K562 (cell line): ENCODE measurements around the gene DAZAP1. TPM values are rescaled to one million over a fixed set of nuclear protein-coding genes. Genes with fewer than 3 reads are reported as not detected.

Experiments used
- ATF6 ChIP-seq: sonication (generic); formaldehyde crosslinking; IDR thresholded peaks from 2 replicates; pipeline ENCODE4 v1.4.0; 2020; ENCODE audit warnings: mild to moderate bottlenecking, missing genetic modification reagents
- ATF7 ChIP-seq: fragments of 450-650 bp; IDR thresholded peaks from 2 replicates; pipeline ENCODE4 v1.7.1; 2014; ENCODE audit warnings: mild to moderate bottlenecking, moderate library complexity
- CC2D1A ChIP-seq: fragments of 450-650 bp; IDR thresholded peaks from 2 replicates; pipeline ENCODE4 v1.6.1; 2017; ENCODE audit warnings: mild to moderate bottlenecking
- CEBPB ChIP-seq: fragments of 450-650 bp; IDR thresholded peaks from 2 replicates; pipeline ENCODE4 v1.6.1; 2016; ENCODE audit warnings: missing genetic modification characterization, missing compliant biosample characterization
- CHCHD3 ChIP-seq: fragments of 250-450 bp; sonication (Bioruptor Pico); IDR thresholded peaks from 2 replicates; pipeline ENCODE4 v2.1.2; 2022; ENCODE audit warnings: mild to moderate bottlenecking
- DNMT1 ChIP-seq: fragments of 450-650 bp; IDR thresholded peaks from 2 replicates; pipeline ENCODE4 v1.6.1; 2016; ENCODE audit warnings: antibody characterized with exemption, mild to moderate bottlenecking
- ETS2 ChIP-seq: IDR thresholded peaks from 2 replicates; pipeline ENCODE4 v1.6.1; 2016; ENCODE audit warnings: borderline replicate concordance, missing genetic modification characterization, mild to moderate bottlenecking, moderate library complexity, missing compliant biosample characterization; ENCODE audit not compliant: poor library complexity, severe bottlenecking
- ETV1 ChIP-seq: fragments of 450-650 bp; conservative IDR thresholded peaks from 2 replicates; pipeline ENCODE4 v1.6.1; 2016; ENCODE audit warnings: missing genetic modification characterization, control low read depth, low read depth, missing compliant biosample characterization
- FOSL1 ChIP-seq: fragments of 200-800 bp; sonication (Bioruptor generic); conservative IDR thresholded peaks from 2 replicates; pipeline ENCODE4 v1.6.1; 2016; ENCODE audit warnings: missing genetic modification characterization, missing compliant biosample characterization
- FOXJ2 ChIP-seq: fragments of 200-800 bp; sonication (Bioruptor generic); IDR thresholded peaks from 2 replicates; pipeline ENCODE4 v1.6.1; 2016; ENCODE audit warnings: missing genetic modification characterization, missing compliant biosample characterization
- IFI16 ChIP-seq: fragments of 250-450 bp; sonication (Bioruptor Pico); IDR thresholded peaks from 2 replicates; pipeline ENCODE4 v2.1.2; 2022; ENCODE audit warnings: mild to moderate bottlenecking, inconsistent platforms
- MCM3 ChIP-seq: fragments of 450-650 bp; IDR thresholded peaks from 2 replicates; pipeline ENCODE4 v1.6.1; 2016
- MEF2A ChIP-seq: IDR thresholded peaks from 2 replicates; pipeline ENCODE4 v1.6.1; 2011; ENCODE audit warnings: low read depth, mild to moderate bottlenecking, low read length, moderate library complexity; ENCODE audit not compliant: control insufficient read depth
- NR3C1 ChIP-seq: sonication (generic); formaldehyde crosslinking; IDR thresholded peaks from 2 replicates; pipeline ENCODE4 v1.8.1; 2022; ENCODE audit warnings: missing genetic modification reagents
- PATZ1 ChIP-seq: fragments of 250-450 bp; sonication (Bioruptor Pico); IDR thresholded peaks from 2 replicates; pipeline ENCODE4 v1.5.0; 2020; ENCODE audit warnings: mild to moderate bottlenecking, borderline replicate concordance
- PPARD ChIP-seq: fragments of 250-450 bp; sonication (Bioruptor Pico); IDR thresholded peaks from 2 replicates; pipeline ENCODE4 v1.8.0; 2022; ENCODE audit warnings: inconsistent platforms, mild to moderate bottlenecking, moderate library complexity
- PYGO2 ChIP-seq: fragments of 450-650 bp; IDR thresholded peaks from 2 replicates; pipeline ENCODE4 v1.6.1; 2016; ENCODE audit warnings: mild to moderate bottlenecking, missing genetic modification characterization, moderate library complexity, missing compliant biosample characterization
- RUNX1 ChIP-seq: sonication (generic); IDR thresholded peaks from 2 replicates; pipeline ENCODE4 v1.6.1; 2016; ENCODE audit warnings: antibody characterized with exemption, low read depth
- SNAPC5 ChIP-seq: fragments of 250-450 bp; sonication (Bioruptor Pico); IDR thresholded peaks from 2 replicates; pipeline ENCODE4 v1.8.0; 2021; ENCODE audit warnings: moderate library complexity, mild to moderate bottlenecking, inconsistent platforms
- SUPT5H ChIP-seq: fragments of 450-650 bp; IDR thresholded peaks from 2 replicates; pipeline ENCODE4 v1.6.1; 2016
- TOE1 ChIP-seq, 2 experiments: fragments of 450-650 bp in 1 of 2; sonication (generic) in 1 of 2; formaldehyde crosslinking in 1 of 2; IDR thresholded peaks; 2 replicates each; pipeline versions ENCODE4 v1.7.1 to v1.8.0; 2016 to 2022; ENCODE audit warnings: borderline replicate concordance in 2 of 2, mild to moderate bottlenecking in 2 of 2, antibody characterized with exemption in 1 of 2, inconsistent platforms in 1 of 2, low read depth in 1 of 2, missing genetic modification reagents in 1 of 2, moderate library complexity in 1 of 2
- ZNF174 ChIP-seq: fragments of 250-450 bp; sonication (Bioruptor Pico); IDR thresholded peaks from 2 replicates; pipeline ENCODE4 v1.4.0; 2020; ENCODE audit warnings: mild to moderate bottlenecking
- ZNF277 ChIP-seq: fragments of 250-450 bp; sonication (Bioruptor Pico); IDR thresholded peaks from 2 replicates; pipeline ENCODE4 v1.8.0; 2022; ENCODE audit warnings: inconsistent platforms, mild to moderate bottlenecking, moderate library complexity, borderline replicate concordance
- ZNF79 ChIP-seq: fragments of 250-450 bp; sonication (Bioruptor Pico); IDR thresholded peaks from 2 replicates; pipeline ENCODE4 v1.4.0; 2020; ENCODE audit warnings: low read depth, mild to moderate bottlenecking, moderate library complexity
- polyA plus RNA-seq, 8 experiments: library from polyadenylated mRNA; depleted of rRNA in 4 of 8; stranded (reverse) in 5 of 8; unstranded in 3 of 8; fragments of >200 nt; fragmentation: Nextera tagmentation in 2 of 8; fragmentation: Illumina TruSeq in 1 of 8; extraction: Ambion mirVana in 2 of 8; extraction: Trizol in 1 of 8; gene quantifications; 2 replicates each; pipeline versions ENCODE4 v1.2.1 to v1.2.3, GENCODE V29; 2011 to 2014; ENCODE audit warnings: inconsistent platforms in 1 of 8, missing spikeins in 1 of 8
- total RNA-seq, 7 experiments: library from RNA; depleted of rRNA in 6 of 7; stranded (reverse); fragments of >200 nt in 6 of 7; fragmentation: Illumina TruSeq in 2 of 7; extraction: Trizol in 2 of 7; gene quantifications; 2 replicates each; pipeline versions ENCODE4 v1.2.1 to v1.2.3, GENCODE V29; 2011 to 2021; ENCODE audit warnings: low replicate concordance in 1 of 7

Gene DAZAP1
- total and polyA plus RNA-seq, 9 of the 15 experiments (the other 6 are each of a cell fraction or from before 2014, with no cell fraction given): 10.8 to 289 (median 142) TPM

GRCh38 chr19:1478934-1479707 lies 71.7 kb downstream of the DAZAP1 start, which contains the start of gene C19orf25 (continued):
- TF ChIP-seq ATF6 (CRISPR knock-in tag) (peak; percentile 29; the same call in 1 of the 2 replicates), CHCHD3 (CRISPR knock-in tag) (no peak), ZNF79 (no peak), FOXJ2 (tag) (no peak; the same call in 1 of the 2 replicates), DNMT1 (no peak), IFI16 (CRISPR knock-in tag) (no peak), SUPT5H (peak; percentile 92), FOSL1 (tag) (0 out of 2 replicates have a peak, but pooled peaks have one; percentile 38), TOE1 (IDR thresholded peaks at IDR 0.05; ENCODE audit: borderline replicate concordance) (peak; percentile 99), TOE1 (CRISPR knock-in tag; IDR thresholded peaks at IDR 0.05; ENCODE audit: borderline replicate concordance, low read depth) (no peak), ZNF174 (no peak), CEBPB (tag) (no peak), MEF2A (no peak), ETV1 (tag) (peak; percentile 99), NR3C1 (CRISPR knock-in tag) (no peak), ATF7 (peak; percentile 81), CC2D1A (no peak), PYGO2 (tag) (no peak), ETS2 (tag) (no peak), RUNX1 (peak; percentile 57; the same call in 1 of the 2 replicates), PPARD (CRISPR knock-in tag) (no peak), SNAPC5 (CRISPR knock-in tag) (no peak), MCM3 (no peak), PATZ1 (CRISPR knock-in tag) (no peak), ZNF277 (CRISPR knock-in tag) (no peak)
